ENCODE results near the gene CMTM2.
A peak's percentile ranks its signal among the peaks of the same experiment; 100 is the strongest.

CMTM2 gene, protein sequence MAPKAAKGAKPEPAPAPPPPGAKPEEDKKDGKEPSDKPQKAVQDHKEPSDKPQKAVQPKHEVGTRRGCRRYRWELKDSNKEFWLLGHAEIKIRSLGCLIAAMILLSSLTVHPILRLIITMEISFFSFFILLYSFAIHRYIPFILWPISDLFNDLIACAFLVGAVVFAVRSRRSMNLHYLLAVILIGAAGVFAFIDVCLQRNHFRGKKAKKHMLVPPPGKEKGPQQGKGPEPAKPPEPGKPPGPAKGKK

DNA sequence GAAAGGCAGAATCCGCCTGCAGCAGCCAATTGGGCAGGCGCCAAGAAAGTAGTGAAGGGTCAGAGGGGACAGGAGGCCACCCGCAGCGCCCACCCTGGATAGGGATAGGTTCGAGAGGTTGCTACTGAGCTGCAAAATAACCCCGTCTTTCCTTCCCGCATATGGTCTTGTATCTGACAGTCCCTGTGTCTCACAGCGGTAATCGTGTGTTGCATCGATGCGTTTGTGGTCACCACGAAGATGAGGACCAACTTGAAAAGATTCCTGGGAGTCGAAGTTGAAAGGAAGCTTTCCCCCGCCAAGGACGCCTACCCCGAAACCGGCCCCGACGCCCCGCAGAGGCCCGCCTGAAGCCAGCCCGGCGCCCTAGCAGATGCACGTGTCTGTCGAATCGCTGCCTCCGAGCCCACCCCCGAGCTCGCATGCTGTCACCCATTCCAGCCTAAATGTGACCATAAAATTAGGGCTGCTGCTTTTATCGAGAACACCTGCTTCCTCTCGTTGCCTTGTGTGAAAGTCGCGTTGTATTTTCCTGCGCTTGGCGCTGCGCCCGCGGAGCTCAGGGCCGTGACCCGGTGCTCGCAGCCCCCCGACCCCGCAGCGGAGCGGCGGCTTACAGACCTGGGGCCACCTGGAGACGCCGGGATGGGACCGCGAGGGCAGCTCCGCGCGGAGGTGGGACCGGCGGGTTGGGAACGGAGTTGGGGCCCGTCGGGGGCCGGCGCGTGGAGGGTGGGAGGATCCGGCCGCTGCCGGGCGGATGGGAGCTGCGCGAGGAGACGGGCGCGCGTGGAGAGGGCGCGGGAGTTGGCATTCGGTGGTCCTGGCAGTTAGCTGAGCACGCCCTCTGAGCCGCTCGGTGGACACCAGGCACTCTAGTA is at the start of gene CMTM2:
TSS of gene CMTM2 (plus strand) at position 813 of the 881 bp plus-strand sequence. CDS start 145 bp downstream, outside the sequence.
- no peak for DNase-seq (ENCODE audit: low spot score in 2 of 2)
- Histone ChIP-seq H3K27me3 (ENCODE audit: low read depth) (no peaks in the 10 kb centered on the region), H3K4me3 (no peak within 1 kb of the TSS), H3K36me3 (replicated peaks) (no peaks in the 10 kb centered on the region), H3K9me3 (no peaks in the 10 kb centered on the region), H3K4me1 (peaks cover 9% of the 10 kb centered on the region)
- in situ Hi-C loops (cut with MboI; ENCODE audit: low sequenced_read_pairs): no loop called here

DNA sequence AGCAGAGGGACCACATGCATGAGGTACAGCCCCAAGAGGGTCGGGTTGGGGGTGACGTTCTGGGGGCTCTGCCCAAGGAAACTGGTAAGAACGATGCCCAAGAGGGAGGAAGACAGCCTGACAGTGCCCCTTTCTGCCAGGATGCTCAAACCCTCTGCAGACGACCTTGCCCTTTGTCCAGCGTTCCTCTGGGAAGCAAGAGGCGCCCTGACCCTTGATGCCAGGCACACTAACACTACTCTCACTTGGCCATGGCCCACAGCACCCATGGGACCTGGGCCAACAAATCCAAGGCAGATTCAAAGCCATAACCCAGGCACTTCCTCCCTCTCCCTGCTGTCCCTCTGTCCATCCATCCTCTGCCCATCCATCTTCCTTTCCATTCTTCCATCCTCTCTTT is 49.8 kb upstream of the CMTM2 start:
- no peaks in the 10 kb centered on the region for H3K4me1 ChIP-seq
- no peak overlapping the region for H3K4me3 ChIP-seq
- in situ Hi-C loops (cut with MboI; ENCODE audit: low sequenced_read_pairs): no loop called here
- peaks cover 3% of the 10 kb centered on the region; the same call in 1 of the 2 replicates for H3K36me3 ChIP-seq (replicated peaks)
- H3K27me3 ChIP-seq (ENCODE audit: low read depth): no peaks in the 10 kb centered on the region
- no peak for DNase-seq (ENCODE audit: low spot score in 2 of 2)
- H3K9me3 ChIP-seq: no peaks in the 10 kb centered on the region

DNA sequence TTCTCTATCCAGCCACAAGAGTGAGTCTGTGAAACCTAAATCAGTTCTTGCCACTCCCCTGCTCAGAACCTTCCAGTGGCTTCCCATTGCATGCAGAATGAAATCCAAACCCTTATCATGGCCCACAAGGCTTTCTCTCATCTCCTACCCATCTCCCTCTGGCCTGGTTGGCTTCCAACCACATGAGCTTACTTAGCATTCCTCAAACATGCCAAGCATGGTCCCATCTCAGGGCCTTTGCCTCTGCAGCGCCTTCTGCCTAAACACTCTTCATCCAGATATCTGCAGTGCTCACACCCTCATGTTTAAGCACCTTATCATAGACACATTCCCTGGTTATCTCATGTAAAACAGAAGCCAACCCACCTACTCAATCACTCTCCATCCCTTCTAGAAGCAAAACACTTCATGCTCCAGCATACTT is 44.9 kb upstream of the CMTM2 start:
- DNase-seq (ENCODE audit: low spot score in 2 of 2): no peak
- H3K4me3 ChIP-seq: no peak overlapping the region
- H3K36me3 ChIP-seq (replicated peaks): no peaks in the 10 kb centered on the region
- H3K9me3 ChIP-seq: no peaks in the 10 kb centered on the region
- in situ Hi-C loops (cut with MboI; ENCODE audit: low sequenced_read_pairs): no loop called here
- no peaks in the 10 kb centered on the region for H3K4me1 ChIP-seq
- H3K27me3 ChIP-seq (ENCODE audit: low read depth): no peaks in the 10 kb centered on the region

DNA sequence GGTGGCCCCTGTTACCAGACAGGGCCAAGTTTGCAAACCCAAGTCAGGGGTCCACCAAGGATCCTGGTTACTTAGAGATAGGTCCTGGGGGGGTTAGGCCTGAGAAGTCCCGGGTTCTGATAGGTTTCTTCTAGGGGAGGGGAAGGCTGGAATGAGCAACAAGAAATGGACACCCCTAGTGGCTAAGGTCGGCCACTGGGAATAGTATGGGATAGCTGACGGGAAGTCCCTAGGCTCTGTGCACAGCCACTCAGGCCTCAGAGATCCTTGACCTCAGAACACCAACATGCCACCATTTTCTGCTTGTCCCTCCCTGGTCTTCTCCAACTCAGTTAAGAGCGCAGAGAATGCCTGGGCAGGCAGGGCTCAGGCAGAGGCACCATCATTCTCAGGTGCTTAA is 42.7 kb upstream of the CMTM2 start:
- H3K4me3 ChIP-seq: no peak overlapping the region
- H3K27me3 ChIP-seq (ENCODE audit: low read depth): no peaks in the 10 kb centered on the region

DNA sequence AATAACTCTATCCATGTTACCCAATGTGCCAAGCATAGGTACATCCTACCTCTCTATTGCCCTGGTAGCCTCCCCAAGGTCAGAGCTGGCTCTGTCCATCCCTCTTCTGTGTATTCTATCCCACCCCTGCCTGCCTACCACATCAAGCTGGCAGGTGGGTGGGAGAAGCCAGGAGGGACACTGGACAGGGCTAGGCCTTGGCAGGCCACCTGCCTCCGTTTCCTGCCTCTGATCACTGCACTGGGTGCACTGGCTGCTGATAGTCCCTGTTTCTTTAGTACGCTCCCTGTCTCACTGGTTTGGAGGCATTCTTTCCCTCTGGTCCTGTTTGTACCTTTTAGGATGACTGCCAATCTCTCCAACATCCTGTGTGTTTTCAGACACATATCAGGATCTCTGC is 42.0 kb upstream of the CMTM2 start:
- H3K4me3 ChIP-seq: no peak overlapping the region
- H3K36me3 ChIP-seq (replicated peaks): no peaks in the 10 kb centered on the region
- in situ Hi-C loops (cut with MboI; ENCODE audit: low sequenced_read_pairs): no loop called here
- H3K9me3 ChIP-seq: no peaks in the 10 kb centered on the region
- DNase-seq (ENCODE audit: low spot score in 2 of 2): no peak
- no peaks in the 10 kb centered on the region for H3K27me3 ChIP-seq (ENCODE audit: low read depth)
- peaks cover 8% of the 10 kb centered on the region for H3K4me1 ChIP-seq

More for the DNA sequence above, 42.7 kb upstream of the CMTM2 start:
- in situ Hi-C loops (cut with MboI; ENCODE audit: low sequenced_read_pairs): no loop called here
- Histone ChIP-seq H3K9me3 (no peaks in the 10 kb centered on the region), H3K36me3 (replicated peaks) (no peaks in the 10 kb centered on the region), H3K4me1 (peaks cover 2% of the 10 kb centered on the region)
- DNase-seq (ENCODE audit: low spot score in 2 of 2): no peak

DNA sequence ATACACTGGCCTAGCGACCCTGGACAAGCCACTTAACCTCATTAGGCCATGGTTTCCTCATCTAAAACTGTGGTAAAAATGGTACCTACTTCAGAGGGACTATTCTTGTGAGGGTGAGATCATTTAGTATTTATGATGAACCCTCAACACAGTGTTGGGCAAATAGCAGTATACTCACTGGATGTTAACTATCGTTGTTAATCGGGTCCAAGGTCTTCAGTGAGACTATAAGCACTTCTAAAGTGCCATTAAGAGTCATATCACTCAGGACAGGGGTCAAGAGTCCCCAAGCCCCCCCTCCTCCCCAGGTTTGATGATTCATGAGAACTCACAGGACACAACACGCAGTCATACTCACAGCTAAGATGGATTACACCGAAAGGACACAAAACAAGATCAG is 40.4 kb upstream of the CMTM2 start:
- DNase-seq (ENCODE audit: low spot score in 2 of 2): no peak
- H3K36me3 ChIP-seq (replicated peaks): no peaks in the 10 kb centered on the region
- in situ Hi-C loops (cut with MboI; ENCODE audit: low sequenced_read_pairs): no loop called here
- no peaks in the 10 kb centered on the region for H3K27me3 ChIP-seq (ENCODE audit: low read depth)
- peaks cover 11% of the 10 kb centered on the region for H3K4me1 ChIP-seq
- no peak overlapping the region for H3K4me3 ChIP-seq
- H3K9me3 ChIP-seq: no peaks in the 10 kb centered on the region

DNA sequence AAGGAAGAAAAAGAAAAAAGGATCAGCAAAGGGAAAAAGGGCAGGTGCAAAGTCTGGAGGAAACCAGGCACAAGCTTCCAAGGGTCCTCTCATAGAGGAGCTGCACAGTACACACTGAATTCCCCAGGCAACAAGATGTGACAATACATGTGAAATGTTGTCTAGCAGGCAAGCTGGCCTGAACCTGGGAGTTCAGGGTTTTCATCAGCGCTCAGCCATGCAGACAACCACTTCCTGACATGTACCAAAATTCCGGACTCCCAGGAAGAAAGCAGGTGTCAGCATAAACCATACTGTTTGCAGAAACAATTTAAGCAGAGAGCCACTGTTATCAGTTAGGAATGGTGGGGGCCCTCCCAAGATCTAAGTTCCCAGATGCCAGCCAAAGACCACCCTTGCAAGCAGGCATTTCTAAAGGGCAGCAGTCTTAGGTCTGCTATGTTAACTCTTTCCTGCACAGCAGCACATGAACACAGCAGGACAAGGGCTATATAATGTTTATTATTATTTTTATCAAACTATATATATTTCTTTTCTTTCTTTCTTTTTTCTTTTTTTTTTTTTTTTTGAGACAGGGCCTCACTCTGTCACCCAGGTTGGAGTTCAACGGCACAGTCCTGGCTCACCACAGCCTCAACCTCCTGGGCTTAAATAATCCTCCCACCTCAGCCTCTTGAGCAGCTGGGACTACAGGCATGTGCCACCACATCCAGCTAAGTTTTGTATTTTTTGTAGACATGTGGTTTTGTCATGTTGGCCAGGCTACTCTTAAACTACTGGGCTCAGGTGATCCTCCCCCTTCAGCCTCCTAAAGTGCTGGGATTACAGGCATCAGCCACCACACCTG is 39.4 kb upstream of the CMTM2 start:
- DNase-seq (ENCODE audit: low spot score in 2 of 2): no peak
- in situ Hi-C loops (cut with MboI; ENCODE audit: low sequenced_read_pairs): no loop called here
- Histone ChIP-seq H3K4me3 (no peak overlapping the region), H3K36me3 (replicated peaks) (no peaks in the 10 kb centered on the region), H3K4me1 (peaks cover 11% of the 10 kb centered on the region), H3K27me3 (ENCODE audit: low read depth) (no peaks in the 10 kb centered on the region), H3K9me3 (no peaks in the 10 kb centered on the region)

DNA sequence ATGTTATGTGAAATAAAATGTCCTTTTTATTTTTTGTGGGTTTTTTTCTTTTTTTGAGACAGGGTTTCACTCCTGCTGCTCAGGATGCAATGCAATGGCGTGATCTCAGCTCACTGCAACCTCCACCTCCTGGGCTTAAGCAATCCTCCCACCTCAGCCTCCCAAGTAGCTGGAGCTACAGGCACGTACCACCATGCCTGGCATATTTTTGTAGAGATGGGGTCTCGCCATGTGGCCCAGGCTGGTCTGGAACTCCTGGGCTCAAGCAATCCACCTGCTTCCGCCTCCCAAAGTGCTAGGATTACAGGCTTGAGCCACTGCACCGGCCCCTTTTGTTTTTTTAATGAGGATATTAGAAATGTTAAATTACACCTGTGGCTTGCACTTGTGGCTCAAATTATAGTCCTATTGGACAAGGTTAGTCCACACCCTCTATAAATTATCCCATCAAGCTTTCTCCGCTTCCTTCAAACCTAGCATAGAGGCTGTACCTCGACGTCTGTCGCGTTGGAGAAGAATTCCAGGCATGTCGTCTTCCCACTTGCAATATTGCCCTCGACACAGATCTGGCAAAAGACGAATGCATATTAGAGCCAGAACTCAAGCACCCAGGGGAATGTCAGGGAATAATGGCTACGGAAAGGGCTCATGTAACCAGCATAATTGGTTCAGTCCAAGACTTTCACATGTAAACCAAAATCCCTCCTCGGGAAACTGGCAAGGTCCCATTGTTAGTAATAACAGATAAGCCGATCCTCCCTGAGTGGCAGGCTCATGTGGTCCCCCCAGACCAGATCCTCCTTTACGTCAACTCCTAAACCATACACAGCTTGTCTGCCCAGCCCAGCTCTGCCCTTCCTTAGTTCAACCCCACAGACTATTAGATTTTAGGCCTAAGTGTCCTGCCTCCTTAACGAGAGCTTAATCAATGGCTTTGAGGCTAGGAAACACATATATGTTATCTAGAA is 37.6 kb upstream of the CMTM2 start:
- Histone ChIP-seq H3K4me1 (peaks cover 11% of the 10 kb centered on the region), H3K36me3 (replicated peaks) (no peaks in the 10 kb centered on the region), H3K27me3 (ENCODE audit: low read depth) (no peaks in the 10 kb centered on the region), H3K9me3 (no peaks in the 10 kb centered on the region), H3K4me3 (no peak overlapping the region)
- DNase-seq (ENCODE audit: low spot score in 2 of 2): peak; percentile 21 to 31
- in situ Hi-C loops (cut with MboI; ENCODE audit: low sequenced_read_pairs): no loop called here

DNA sequence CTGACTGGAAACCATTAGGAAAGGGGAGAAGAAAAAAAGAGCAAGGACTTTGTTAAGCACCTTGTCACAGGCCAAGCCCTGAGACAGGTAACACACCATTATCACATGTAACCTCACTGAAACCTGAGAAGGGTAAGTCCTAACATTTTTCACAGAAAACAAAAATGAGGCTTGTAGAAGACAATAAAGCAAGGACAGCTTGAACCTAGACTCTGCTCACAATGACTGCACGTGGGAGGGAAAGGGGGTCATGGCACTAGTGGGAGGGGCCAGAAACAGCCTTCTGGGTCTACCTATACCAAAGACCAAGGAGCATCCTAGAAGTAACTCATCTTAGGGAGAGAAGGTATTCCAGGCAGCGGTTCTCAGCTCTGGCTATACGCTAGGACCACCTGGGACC is 36.9 kb upstream of the CMTM2 start:
- in situ Hi-C loops (cut with MboI; ENCODE audit: low sequenced_read_pairs): no loop called here
- DNase-seq (ENCODE audit: low spot score in 2 of 2): no peak
- no peaks in the 10 kb centered on the region for H3K9me3 ChIP-seq
- H3K27me3 ChIP-seq (ENCODE audit: low read depth): no peaks in the 10 kb centered on the region
- no peak overlapping the region for H3K4me3 ChIP-seq
- H3K4me1 ChIP-seq: peaks cover 11% of the 10 kb centered on the region
- no peaks in the 10 kb centered on the region for H3K36me3 ChIP-seq (replicated peaks)

DNA sequence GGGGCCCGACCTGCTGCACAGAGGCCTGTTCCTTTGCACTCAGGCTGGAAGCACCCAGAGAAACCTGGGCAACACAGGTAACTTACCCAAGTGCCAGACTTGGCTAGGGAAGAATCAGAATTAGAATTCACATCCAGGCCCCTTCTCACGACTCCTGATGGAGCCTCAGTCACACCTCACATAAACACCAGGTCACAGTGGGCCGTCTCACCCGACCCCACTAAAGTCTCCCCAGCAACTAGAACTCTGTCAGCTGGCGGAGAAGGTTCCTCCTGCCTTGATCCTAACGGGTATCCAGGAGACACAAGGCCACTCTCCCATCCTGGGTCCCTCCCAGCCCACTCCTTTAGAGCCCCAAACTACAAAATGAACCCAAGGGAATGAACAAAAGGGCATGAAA is 35.7 kb upstream of the CMTM2 start:
- in situ Hi-C loops (cut with MboI; ENCODE audit: low sequenced_read_pairs): no loop called here
- peaks cover 11% of the 10 kb centered on the region for H3K4me1 ChIP-seq
- H3K36me3 ChIP-seq (replicated peaks): no peaks in the 10 kb centered on the region

DNA sequence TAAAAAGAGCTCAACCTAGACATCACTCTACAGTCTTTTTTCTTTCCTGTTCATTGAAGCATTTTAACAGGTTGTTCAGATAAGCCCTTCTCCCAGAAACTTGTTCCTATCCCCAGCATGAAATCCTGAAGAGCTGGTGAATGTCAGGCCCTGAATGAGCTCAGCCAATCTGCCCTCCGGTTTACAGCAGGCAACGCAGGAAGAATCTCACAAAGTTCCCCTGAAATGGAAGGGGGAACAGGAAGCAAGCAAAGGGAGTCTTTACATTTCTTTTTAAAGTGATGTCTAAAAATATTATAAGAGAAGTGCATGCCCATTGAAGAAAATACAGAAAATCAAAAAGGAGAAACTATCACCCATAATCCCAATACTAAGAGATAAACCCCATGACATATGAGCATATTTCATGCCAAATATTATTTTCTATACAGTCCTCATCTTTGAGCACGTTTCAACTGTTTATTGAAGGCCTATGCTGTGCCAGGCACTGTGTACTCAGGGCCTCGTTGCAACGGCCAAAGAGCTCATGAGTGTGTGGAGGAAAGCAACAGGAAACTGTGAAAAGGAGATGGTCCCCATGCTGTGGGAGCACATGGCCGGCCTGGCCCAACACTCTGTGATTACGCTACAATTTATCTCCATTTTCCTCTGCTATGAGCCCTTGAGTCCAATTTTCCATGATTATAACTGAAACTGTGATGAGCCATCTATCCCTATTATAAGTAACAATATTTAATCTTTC is 35.1 kb upstream of the CMTM2 start:
- H3K9me3 ChIP-seq: no peaks in the 10 kb centered on the region
- H3K4me3 ChIP-seq: no peak overlapping the region
- no peak for DNase-seq (ENCODE audit: low spot score in 2 of 2)
- peaks cover 12% of the 10 kb centered on the region for H3K4me1 ChIP-seq
- no peaks in the 10 kb centered on the region for H3K27me3 ChIP-seq (ENCODE audit: low read depth)
- H3K36me3 ChIP-seq (replicated peaks): no peaks in the 10 kb centered on the region
- in situ Hi-C loops (cut with MboI; ENCODE audit: low sequenced_read_pairs): no loop called here

More for the DNA sequence above, 35.7 kb upstream of the CMTM2 start:
- Histone ChIP-seq H3K27me3 (ENCODE audit: low read depth) (no peaks in the 10 kb centered on the region), H3K4me3 (no peak overlapping the region), H3K9me3 (no peaks in the 10 kb centered on the region)
- no peak for DNase-seq (ENCODE audit: low spot score in 2 of 2)

All from HAP-1 (cell line).